SH-SY5Y (cell line): Measurements from ENCODE around the gene TFB1M.

Experiments
- GATA2 ChIP-seq: IDR thresholded peaks from 2 replicates; pipeline ENCODE4 v1.6.1; 2011; ENCODE audit warnings: mild to moderate bottlenecking, low read depth, low read length
- GATA3 ChIP-seq: IDR thresholded peaks from 2 replicates; pipeline ENCODE4 v1.6.1; 2011; ENCODE audit warnings: low read depth, mild to moderate bottlenecking, low read length, moderate library complexity

The TFB1M gene

DNA sequence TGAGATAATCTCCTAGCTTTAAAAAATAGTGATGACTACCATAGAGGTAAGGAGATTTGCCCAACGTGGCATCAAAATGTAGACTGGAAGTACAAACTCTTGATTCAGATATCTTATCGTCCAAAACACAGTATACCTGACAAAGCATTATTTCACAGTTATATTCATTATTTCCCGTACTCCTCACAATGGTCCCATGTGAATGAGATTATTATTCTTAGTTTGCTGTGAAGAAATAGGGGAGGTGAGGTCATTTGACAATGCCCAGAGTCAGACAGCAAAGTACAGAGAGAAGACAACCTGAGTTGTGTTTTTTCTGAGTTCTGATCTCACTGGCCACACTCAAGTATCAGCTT is 1.2 kb upstream of the TFB1M start:
- TF ChIP-seq GATA3 (no peak), GATA2 (no peak)

DNA sequence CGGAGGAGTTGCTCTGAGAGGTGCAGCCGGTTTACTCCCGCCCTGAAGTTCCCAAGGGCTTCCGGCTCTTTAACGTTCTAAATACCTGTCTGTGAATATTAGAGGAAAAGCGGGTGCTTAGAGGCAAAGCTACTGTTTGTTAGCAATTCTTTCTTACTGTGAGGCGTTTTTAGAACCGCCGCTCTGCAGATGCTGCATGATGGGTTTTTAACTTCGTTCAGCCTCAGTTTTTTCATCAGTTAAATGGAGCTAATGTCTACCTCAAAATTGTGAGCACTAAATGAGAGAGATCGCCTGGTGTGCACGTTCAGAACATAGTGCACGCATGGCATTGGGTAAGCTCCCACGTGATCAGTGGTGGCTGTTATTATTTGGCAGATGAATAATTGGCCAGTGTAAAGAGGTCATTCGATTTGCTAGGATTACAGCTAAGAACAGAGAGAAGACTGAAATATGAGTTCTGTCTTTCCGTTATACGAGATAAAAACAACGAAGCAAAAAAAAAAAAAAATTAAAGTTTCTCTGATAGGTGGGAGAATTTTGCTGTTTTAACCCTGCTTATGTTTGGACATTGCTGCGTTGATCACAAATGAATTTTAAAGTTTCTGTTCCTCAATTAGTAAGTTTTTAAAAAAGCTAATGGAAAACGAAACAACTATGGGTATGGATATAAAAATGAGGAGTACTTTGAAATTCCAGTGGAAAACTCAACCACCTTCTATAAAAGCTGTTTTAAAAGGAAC is 660 bp upstream of the TFB1M start:
- no peak for TF ChIP-seq GATA2
- TF ChIP-seq GATA3, result no peak

DNA sequence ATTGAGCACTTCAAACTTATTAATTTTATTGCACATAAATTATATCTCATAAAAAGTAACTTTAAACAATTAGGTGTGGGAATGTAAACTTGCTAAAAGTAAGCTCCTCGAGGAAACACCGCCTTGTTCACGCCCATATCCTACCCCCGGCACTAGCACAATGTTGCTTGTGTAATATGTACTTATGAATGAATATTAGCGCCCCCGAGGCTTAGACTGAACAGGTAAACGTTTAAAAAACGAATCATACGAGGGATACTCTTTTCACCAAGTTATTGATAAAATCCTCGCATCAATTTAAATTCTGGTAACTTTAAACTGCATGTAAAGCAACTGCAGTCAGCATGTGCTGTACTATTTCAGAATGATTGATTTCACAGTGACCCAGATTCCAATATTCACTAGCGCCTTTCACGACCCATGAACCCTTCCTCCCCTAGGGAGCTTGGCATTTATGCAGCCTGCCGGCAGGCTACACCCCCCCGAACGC is 637 bp downstream of the TFB1M start:
- TF ChIP-seq GATA2 (no peak), GATA3 (no peak)

DNA sequence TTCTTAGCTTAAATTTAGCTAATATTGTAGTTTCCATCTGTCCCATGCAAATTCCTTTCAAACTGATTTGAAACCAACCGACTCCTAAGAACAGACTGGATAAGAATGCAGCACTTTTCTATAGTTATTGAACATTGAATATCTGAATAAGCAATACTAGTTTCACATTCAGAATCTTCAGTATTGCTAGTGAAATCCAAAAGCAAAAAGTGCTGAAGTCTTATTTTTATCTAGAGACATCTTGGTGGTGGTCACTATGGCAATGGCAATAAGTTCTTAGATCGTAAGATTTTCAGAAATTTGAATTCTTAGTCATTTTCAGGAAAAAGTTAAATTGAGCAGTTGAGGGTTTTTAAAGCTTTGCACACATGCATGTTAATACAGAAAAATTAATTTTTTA is 2.7 kb downstream of the TFB1M start:
- TF ChIP-seq GATA2, result no peak
- TF ChIP-seq GATA3, result no peak

DNA sequence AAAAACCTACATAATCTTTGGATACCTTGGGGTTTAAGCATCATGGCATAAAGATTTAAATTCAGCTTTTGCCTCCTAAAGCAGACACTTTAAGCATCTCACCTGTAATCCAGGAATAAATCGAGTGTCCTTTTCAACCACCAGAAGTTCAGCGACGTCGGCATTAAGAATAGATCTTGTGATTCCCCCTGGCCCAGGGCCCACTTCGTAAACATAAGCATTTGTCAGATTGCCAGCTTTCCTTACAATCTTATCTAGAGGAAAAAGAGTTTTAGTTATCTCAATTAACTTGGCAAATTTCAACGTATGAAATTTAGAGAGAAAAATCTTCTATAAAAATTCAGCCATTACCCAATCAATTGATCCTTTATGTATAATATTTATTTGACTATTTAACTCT is 3.2 kb downstream of the TFB1M start:
- no peak for TF ChIP-seq GATA2
- TF ChIP-seq GATA3, result no peak

DNA sequence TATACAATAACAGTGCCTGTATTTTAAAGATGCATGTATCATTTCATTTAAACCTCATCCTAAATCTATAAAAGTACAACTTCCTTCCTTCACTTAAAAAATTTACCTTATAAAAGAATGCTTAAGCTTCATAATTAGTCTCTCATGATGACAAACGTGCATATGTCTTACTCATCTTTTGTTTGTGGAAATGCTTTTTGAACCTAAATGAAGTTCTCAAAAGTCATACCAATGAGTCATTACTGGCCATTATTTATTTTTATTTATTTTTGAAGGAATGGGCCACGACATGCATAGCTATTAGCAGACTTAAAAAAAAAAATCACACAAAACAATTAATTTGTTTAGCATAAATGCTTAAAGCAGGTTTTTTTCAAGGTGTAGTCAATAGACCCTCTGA is 3.7 kb downstream of the TFB1M start:
- TF ChIP-seq GATA3 (no peak), GATA2 (no peak)

DNA sequence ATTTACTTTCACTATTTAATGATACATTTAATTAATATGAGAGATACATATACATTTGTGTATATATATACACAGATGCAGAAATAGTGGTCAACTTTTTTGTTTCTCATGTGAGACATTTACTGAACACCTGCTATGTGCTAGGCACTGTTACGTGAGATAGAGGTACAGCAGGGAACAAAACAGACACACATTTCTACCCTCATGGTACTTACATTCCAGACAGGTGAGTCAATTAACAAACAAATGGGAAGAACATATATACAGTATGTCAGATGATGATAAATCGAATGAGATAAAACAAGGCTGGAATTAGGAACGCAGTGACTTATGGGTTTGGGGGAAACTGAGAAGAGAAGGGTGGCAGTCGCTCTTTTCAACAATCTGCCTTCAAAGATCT is 5.1 kb downstream of the TFB1M start:
- TF ChIP-seq GATA2 (no peak), GATA3 (no peak)

DNA sequence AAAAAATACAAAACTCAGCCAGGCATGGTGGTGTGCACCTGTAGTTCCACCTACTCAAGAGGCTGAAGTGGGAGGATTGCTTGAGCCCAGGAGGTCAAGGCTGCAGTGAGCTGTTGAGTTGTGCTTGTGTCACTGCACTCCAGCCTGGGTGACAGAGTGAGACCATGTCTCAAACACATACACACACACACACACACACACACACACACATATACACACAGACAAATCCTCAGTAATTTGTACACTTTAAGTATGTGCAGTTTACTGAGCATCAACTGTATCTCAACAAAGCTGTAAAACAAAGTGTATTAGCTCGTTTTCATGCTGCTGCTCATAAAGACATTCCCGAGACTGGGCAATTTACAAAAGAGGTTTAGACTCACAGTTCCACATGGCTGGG is 7.3 kb downstream of the TFB1M start:
- no peak for TF ChIP-seq GATA3

DNA sequence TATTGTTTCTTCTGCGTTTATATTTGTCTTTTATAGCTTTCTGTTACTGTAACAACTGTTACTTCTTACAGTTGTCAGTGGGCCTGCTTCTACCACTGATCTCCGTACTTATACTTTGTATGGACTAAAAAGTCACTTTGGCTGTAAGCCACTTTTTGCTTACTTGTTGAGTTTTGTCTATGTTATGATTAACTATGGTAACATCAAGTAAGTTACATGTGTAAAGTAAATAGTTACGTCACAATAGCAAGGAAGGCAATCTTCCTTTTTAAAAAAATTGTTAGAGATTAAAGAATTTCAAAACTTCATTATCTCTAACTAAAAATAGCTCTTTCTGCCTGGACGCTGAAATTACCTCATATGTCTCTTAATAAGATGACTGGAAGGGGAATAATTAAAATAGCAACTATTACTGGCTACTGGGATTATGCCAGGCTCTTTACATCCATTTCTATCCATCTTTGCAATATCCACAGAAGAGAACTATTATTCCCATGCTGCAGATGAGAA is 10.9 kb downstream of the TFB1M start:
- TF ChIP-seq GATA3 (no peak), GATA2 (no peak)

DNA sequence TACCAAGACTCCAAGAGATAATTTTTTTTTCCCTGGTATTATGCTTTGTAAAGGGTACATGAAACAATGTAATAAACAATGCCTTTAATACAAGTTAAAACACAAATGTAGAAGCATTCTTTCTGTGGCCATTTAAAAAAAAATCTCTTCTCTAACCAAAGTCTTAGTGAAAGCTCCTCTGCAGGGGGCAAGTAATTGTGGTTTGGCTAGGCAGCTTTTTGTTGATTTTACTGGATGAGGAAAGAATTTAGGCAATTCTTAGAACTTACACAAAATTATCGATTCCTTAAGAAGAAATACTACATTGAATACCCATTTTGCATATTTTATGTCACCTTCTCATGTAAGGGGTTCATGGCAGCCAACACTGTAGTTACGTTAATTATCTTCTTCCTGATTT is 12.4 kb downstream of the TFB1M start:
- no peak for TF ChIP-seq GATA3
- no peak for TF ChIP-seq GATA2

DNA sequence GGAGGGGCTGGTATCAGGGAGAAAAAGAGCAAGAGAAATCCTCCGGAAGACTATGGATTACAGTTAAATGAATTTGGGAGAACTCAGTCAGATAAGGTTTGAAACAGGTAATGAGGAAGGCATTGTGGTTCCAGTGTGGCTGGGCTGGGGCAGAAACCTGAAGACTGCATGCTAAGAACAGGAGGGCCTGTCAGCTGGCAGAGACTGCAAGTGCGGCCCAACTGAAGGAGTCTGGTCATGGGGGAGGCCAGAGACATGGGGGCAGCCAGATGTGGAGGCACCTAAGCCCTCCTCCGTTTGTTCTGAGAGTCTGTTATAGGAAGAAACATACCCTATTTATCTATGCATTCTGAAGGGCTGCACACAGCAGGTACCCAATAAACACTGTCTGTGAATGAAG is 16.6 kb downstream of the TFB1M start:
- TF ChIP-seq GATA3 (no peak), GATA2 (no peak)

DNA sequence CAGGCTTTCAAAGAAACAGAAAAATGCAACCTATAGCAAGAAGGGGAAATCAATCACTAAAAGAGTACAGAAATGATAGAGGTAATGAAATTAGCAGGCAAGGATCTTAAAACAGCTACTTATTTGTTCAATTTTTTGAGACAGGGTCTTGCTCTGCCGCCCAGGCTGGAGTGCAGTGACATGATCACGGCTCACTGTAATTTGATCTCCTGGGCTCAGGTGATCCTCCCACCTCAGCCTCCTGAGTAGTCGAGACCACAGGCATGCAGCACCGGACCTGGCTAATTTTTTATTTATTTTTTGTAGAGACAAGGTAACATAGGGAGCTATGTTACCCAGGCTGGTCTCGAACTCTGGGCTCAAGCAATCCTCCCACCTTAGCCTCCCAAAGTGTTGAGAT is 21.6 kb downstream of the TFB1M start:
- TF ChIP-seq GATA2 (no peak), GATA3 (no peak)

DNA sequence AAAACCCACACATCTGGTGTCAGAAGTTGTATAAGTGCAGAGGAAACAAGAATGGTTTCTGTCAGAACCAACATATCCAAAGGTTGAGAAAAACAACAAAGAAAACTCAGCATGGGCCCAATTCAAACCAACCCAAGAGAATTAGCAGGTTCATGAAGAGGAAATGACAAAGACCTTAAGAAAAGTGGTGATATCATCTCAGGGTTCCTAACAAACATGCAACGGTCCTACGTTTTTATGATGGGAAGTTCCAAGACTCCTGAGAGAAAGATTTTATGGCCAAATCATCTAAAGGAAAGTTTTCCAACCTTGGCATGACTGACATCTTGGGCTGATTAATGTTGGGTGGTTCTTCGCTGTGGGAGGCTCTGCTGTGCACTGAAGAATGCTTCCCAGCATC is 23.0 kb downstream of the TFB1M start:
- TF ChIP-seq GATA2, result no peak
- TF ChIP-seq GATA3, result no peak

DNA sequence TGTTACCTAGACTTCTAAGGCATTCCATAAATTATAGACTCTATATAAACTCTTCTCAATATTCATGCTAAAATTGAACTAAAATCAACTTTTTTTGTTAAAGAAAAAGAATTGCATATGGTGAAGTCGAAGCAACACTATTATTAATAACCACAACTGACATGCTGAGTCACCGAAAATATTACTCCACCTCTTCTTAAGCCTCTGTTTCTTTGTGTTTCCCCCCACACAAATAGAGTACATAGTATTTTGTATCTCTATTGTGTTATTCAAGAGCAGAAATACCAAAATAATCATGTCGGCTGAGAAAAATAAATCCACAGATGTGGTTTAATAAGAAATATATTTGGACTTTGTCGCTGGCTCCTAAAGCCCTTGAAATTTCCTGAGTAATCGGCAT is 23.8 kb downstream of the TFB1M start:
- TF ChIP-seq GATA2 (no peak), GATA3 (no peak)

DNA sequence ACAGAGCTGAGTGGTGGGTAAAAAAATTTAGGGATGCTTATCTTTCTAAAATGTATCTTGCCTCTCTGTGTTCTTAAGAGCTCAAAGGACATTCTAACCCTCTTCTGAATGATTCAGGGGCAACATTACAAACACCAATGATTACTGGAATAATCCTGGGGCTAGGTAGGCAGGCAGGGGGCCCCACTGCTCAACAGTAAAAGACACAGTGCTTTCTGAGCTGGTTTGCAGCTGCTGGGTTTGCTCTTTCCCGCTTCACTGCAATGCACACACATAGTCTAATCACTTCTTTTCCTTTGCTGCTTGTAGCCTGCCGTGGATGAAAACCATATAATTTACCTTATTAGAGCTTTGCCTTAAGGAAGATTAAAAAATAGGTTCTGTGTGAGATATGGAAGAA is 26.5 kb downstream of the TFB1M start:
- TF ChIP-seq GATA3 (no peak), GATA2 (no peak)

DNA sequence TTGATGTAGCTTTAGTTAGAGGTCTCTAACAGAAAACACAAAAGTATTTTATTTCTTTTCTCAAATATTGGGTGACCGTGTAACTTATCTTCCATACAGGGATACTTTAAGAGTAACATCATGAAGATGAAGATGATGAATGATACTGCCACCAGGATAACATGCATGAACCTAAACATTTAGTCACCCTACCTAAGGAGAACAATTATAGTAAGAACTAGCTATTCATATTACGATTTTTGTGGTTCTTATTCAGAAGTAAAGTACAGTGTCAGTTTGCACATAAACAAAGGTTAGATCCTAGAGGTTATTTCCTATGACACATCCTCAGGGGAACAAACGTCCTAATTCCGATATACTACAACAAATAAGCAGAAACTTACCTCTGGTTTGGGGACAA is 29.5 kb downstream of the TFB1M start:
- TF ChIP-seq GATA2 (no peak), GATA3 (no peak)
